HG03025 (cell line): ENCODE measurements around the gene MAP1LC3A.

Experiments used
- ATAC-seq: cut with Tn5 transposase; IDR thresholded peaks from one replicate; pipeline ENCODE4 v1.9.1; 2021; ENCODE audit warnings: mild to moderate bottlenecking, moderate library complexity; ENCODE audit not compliant: unreplicated experiment, low FRiP score

MAP1LC3A gene

DNA sequence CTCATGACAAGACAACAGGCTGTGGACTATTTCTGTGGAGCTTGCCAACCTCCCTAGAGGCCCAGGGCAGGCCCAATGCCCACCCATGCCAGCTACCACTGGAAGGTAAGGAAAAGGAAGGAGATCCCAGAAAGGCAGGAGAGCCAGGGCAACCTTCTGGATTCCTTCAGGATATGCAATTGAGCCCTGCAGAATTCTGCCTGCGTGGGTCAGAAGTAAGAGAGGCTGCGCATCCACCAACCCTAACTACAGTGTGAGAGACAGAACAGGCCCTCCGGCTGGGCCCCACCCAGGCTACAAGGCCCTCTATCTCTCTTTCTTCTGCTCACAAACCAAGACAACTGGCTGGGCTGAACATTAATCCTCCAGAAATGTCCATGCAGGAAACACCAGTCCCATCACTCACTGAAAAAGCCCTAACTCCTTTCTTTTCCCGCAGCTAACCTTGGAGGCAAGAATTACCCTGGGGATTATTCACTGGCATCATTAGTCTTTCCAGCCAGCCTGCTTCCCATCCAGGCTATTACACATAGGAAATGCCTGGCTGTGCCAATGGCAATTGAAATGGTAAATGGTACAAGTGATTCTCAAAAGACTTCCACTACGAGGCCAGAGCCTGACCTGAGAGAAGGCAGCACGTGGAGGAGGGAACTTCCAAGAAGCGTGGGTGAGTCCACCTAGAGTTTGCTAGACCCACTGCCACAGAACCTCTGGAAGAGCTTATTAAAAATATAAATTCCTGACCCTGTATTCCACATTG lies 15.2 kb downstream of the MAP1LC3A start:
- no peak for ATAC-seq

DNA sequence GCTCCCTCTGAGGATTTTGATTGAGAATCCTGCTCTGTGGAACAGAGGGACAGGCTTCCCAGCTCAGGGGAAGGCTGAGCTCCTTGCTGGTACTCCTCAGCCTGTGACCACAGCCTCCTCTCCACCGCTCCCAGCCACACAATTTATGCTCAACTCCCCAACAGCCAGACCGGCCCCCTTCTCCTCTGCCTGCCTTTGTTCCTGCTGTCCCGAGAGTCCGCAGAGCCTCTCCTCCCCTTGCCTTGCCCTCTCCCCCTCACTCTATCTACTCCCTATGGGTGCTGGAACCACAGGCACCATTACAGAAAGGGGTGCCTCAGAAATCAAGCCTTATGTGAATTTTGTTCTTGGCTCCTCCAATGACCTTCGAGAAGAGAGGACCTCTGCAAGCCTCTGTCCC lies 15.9 kb downstream of the MAP1LC3A start:
- no peak for ATAC-seq

DNA sequence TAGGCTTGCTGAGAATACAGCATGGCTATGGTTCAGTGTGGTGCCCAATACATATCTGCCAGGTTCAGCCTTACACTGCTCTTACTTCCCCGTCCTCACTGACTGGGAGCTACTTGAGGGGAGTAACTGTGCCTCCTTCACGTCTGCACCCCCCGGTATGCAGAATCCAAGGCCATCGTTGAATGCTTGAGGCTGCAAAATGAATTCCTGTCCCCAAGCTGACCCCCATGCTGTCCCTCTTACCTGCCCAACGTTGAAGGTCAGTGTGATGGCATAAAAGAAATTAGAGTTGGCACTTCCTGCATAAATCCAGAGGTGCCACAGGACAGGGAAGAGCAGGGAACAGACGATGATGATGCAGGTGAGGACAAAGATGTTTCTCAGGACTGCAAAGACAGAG lies 16.3 kb downstream of the MAP1LC3A start:
- no peak for ATAC-seq

DNA sequence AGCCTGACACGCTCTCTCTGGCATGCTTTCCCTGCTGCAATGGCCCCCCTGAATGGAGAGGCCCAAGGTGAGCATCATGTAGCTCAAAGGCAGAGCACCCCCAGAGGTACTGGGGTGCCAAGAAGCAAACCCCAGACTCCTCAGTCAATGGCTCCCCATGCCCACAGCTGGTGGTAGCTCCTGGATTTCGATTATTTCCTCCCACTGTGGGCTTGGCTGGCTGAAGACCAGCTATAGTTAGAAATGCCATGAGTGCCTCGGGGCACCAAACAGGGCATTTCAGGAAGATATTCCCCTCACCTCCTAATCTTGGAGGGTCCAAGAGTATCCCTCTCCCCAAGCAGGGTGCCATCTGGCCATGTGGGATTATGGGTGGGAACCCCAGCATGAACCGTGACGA lies 16.8 kb downstream of the MAP1LC3A start:
- ATAC-seq: no peak

DNA sequence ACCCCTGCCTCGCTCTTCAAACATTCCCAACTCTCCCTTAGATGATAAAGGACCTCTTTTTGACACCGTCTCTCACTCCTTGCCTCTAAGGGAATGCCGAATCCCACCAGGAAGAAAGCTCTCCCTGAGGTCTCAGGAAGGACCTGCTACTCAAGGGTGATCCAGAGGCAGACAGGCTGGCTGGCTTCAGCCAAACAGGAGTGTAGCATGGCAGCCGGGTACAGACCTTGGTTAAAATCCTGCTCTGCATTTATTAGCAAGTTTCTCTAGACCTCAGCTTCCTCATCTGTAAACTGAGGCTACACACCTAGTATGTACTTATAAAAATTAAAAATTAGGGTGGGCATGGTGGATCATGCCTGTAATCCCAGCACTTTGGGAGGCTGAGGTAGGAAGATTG lies 17.2 kb downstream of the MAP1LC3A start:
- ATAC-seq: no peak

DNA sequence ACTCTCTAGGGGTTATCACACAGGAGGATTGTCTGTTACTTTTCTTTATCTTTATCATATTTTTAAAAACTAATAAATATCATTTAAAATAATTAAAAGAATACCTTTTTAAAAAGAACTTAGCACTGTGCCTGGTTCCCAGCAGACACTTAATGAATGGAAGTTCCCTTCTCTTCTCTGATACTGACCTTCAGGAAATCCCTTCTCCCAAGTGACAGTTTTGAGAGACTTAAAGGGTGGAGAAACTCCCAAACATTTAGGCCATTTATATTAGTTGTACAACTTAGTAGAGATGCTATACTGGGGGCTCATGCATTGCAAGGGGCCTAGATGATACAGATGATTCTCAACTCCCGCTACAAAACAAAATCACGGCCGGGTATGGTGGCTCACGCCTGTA lies 18.5 kb downstream of the MAP1LC3A start:
- ATAC-seq: no peak

DNA sequence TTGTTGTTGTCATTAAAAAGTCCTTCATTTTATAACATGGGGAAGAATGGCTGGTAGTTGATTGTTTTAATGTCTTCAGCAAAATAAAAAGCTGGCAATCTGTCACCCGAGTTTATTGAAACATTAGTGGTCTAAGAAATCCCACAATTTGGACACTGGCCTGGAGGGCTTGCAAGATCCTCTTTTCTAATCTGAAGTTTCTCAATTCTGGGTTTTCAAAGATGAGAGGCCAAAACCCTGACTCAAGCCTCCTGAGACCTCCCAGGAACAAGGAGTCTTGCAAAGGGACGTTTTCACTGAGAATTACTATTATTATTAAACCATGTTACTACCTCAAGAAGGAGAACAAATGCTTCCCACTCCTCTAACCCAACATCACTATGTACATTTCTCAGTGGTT lies 19.5 kb downstream of the MAP1LC3A start:
- ATAC-seq: no peak

DNA sequence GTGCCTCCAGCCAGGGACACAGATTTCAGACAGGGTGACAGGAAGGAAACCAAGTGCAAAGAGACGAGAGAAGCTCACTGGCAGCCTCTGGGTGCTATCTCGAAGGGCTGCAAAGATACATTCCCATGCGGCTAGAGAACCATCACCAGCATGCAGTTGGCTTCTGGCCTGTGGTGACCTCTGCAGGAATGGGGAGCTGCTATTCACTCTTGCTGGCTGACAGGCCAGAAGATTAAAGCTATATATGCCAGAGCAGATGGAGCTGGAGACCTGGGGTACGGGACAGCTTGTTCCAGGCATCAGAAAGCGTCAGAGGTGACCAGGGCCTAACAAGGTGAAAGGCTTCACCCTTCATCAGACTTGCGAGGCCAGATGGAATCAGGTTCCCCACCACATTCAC lies 20.0 kb downstream of the MAP1LC3A start:
- no peak for ATAC-seq

DNA sequence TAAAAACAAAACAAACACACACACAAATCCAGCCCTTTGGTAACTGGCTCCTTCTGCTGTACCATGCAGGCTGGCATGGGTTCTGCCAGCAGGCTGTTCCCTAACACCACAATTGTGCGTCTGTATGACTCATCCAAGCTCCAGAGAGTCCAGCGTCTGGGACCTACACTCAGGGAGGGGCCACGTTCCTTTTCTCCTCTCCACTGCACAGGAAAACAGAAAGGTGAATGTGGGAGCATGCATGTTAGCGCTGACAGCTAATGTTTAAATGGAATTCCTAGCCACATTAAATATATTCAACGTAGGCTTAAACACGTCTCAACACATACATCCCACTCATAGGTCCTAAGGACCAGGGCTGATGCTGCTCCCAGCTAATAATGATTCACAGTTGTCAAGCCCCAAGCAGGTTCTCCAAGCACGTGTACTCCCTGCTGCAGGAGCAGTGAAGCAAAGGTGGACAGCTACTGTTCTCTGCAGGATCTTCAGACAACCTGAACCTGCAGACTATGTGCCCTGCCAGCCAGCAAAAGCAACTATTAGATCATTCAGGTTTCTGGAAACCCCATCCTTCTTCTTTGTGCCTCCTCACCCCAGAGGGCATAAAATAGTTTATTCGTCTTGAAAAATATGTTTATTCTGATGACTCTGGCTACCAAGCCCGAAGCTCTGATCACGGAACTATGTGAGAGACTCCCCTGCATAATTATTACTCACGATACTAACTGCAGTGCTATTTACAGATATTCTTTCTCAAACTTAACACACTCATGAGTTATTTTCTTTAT lies 20.9 kb downstream of the MAP1LC3A start:
- no peak for ATAC-seq

DNA sequence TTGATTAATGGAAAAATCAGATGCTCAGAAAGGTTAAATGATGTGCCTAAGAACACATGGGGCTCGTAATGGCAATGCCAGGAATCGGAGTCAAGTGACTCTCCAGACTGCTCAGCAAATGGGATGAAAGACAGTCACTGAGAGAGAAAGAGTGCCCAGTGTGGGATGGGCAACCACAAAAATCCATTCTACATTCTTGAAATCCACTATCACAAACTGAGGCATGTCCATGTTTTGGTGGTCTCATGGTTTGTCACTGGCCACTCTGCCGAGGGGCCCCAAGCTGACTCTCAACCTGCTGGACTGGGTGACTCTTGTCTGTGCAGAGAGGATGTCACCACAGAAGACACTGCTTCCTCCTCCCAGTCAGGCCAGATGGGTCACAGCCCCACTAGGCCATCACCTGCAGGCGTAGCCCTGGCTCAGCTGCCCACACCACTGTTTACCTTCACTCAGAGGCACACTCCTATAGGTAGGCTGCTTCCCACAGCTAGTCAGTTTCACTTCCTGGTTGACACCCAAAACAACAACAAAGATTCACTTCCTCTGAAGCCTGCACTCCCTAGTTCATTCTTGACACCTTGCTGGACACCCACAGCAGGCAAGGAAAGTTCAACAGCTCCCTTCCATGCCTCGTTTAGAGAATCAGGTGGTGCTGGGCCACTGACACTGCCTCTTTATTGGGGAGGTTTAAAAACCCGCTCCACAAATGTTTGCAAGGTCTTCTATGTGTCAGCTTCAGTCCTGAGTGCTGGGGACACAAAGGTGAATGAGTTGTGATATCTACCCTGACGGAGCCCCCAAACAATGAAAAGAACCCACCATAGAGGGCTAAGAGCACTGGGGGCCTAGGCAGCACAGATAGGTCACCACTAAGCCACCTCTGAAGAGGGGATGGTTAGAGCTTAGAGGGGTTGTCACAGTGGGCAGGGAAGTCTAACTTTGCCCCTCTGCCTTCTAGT lies 21.7 kb downstream of the MAP1LC3A start:
- ATAC-seq: no peak

DNA sequence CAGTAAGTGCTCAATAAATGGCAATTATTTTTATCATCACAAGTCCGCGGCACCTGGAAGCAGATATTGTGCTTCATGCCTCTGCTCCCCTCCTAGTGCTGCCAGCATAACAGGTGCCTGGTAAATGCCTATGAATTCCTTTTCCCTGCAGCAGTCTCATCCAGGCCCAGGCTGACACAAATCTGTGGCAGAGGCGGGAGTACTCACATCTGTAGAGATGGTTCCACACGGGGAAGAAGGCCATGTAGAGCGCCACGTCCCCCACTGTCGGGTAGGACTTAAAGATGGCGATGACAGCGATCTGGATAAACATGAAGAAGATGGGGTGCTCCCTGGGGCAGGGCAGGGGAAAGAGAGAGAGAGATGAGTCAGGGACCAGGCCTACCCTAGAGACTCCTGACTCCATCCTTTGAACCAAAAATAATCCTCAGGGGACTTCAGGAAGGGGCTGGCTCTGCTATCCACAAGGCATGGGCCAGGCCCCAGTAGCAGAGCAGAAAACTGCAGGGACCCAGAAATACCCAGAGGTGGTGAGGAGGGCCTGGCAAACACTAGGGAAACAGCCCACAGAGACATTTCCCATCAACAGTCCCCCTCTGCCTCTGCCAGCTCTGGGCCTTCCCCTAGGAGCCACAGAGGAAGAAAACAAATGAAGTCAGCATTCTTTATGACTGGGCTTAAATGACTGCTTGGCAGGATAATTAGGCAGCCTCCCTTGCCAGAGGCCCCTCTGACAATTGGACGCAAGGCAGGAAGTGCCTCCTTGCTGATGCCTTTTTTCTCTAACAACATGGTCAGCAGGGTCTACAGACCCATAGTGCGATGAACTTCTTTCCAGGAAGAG lies 23.0 kb downstream of the MAP1LC3A start:
- no peak for ATAC-seq

DNA sequence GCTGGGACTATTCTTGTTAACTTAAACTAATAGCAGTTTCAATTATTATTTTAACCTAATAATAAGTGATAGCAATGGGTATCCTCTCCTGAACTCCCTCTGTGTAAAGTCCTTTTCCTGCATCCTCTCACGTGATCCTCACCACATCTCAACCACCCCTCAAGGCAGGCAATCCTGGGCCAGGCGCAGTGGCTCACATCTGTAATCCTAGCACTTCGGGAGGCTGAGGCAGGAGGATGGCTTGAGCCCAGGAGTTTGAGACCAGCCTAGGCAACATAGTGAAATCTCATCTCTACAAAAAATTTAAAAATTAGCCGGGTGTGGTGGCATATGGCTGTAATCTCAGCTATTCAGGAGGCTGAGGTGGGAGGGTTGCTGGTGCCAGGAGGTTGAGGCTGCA lies 23.7 kb downstream of the MAP1LC3A start:
- no peak for ATAC-seq

DNA sequence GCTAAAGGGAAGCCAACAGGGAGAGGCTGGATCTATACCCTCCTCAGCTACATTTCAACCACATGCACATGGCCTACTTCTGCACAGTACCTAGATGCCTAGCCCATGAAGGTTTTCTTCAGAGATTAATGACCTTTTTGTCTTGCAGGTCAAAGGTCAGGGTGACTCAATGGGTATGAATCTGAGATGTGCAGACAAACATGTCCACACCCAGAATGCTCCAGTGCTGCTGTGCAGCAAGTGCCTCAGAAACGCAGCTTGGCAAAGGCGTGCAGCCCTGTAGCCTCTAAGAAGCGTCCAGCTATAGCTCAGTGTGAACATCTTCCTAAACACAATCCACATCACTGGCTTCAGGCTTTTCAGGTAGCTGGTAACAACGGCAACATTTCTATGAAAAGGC lies 24.4 kb downstream of the MAP1LC3A start:
- ATAC-seq: no peak

DNA sequence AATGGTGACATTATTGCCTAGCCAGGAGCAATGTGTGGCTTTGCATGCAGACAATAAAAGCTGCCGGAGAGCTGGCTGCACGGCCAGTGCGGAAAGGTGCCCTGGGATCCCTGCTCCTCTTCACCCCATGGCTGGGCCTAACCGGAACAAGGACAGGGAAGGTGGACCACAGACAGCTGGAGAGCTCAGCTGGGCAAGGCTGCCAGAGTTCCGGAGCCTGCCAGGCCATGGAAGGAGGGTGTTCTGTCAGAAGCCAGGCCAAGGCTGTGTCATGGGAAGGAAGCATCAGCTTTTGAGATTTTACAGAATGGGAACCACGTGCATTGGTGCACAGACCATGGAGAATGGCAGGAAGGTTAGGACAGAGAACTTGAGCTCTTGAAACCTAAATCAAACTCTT lies 25.0 kb downstream of the MAP1LC3A start:
- no peak for ATAC-seq

DNA sequence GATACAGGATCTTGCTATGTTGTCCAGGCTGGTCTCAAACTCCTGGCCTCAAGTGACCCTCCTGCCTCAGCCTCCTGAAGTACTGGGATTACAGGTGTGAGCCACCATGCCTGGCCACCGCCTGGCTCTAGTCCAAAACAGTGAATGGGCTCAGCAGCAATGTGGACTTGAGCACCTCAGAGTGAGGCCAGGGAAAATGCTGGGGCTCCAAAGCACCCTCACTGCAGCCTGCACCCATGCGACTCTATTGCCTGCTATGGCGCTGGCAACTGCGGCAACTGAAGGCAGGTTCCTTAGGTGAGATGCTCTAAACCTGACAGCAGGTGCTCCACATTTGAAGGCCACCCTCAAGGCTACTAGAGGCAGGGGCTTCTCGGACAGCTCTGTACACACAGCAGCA lies 26.5 kb downstream of the MAP1LC3A start:
- no peak for ATAC-seq

DNA sequence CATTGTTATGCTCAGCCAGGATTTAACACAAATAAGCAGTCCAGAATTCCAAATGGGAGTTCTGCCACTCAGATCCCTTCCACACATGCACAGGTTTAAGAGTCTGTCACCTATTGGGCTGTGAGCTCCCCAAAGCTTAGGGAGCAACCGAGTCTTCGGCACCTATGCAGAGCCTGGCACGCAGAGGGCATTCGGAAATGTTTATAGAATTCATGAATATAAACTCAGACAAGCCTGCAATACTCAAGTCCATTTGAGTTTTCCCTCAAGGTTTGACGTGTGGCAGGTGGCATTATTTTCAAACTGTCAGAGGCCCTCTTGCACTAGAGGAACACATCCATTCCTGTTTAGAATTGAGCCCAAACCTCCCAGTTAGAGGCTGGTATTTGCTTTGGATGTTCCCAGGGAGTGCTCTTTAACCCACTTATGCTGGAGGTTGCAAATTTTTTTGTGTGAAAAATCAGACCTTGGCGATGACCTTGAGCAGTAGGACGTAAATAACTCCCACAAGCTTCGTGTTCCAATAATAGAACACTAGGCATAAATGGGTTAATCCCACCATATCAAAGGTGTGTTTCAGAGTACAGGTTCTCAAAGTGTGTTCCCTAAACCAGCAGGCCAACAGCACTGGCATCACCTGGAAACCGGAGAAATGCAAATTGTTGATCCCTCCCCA lies 28.1 kb downstream of the MAP1LC3A start:
- no peak for ATAC-seq

DNA sequence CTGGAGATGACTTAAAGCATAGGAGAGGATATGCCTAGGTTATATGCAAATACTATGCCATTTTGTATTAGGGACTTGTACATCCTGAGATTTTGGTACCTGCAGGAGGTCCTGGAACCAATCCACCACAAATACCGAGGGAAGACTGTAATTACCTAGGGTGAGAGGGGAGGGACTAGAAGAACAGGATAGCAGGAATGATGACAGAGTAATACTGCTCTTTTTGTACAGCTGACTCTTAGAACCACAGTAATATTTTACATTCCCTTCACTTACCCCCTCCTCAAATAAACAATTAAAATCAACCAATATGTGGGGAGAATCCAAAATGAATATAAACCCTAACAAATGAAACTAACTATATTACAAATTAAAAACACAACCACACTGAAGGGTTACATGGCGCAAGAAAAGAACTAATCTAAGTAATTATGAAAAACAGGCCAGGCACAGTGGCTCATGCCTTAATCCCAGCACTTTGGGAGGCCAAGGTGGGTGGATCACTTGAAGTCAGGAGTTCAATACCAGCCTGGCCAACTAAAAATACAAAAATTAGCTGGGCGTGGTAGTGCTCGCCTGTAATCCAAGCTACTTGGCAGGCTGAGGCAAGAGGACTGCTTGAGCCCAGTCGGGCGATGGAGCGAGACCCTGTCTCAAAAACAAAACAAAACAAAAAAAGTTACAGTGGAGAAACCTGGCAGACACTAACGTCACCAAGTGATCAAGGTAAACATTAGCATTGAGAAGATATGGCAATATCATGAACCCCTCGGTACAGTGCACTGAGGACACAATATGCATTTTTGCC lies 37.1 kb downstream of the MAP1LC3A start:
- no peak for ATAC-seq

DNA sequence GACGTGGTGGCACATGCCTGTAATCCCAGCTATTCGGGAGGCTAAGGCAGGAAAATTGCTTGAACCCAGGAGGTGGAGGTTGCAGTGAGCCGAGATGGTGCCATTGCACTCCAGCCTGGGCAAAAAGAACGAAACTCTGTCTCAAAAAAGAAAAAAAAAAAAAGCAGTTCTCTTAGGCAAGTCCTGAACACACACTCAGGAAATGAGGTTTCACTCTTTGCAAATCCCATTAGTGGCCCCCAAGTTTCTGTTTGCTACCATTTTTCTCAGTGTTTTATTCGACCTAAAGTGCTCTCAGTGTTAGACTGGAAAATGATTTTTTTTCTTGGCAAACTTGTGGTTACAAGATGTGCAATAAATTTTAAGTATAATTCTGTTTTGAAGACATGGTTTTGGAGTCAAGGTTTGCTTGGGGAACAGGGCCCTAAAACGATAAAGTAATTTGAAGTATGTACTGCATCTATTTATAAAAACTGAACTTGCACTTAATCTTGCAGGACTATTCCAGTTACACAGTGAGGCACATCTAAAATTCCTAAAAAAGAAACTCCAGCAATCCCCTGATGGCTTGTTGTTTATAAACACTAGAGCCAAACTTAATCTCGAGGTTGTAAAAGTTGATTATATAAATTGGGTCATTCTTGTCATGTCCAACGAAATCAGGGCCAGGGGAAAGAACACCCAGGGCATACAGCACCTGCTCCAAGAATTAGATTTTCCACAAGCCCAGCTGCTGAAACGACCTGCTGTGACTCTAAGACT lies 42.6 kb downstream of the MAP1LC3A start:
- ATAC-seq: no peak
